ENCODE measurements around the gene B4GALT2. TPM values are rescaled to one million over a fixed set of nuclear protein-coding genes. Genes with fewer than 3 reads are reported as not detected.

Gene B4GALT2
- total and polyA plus RNA-seq, 10 of the 15 experiments (the other 5 are each of a cell fraction or from before 2014, with no cell fraction given), result 0.98 to 61.0 (median 23.4) TPM

DNA sequence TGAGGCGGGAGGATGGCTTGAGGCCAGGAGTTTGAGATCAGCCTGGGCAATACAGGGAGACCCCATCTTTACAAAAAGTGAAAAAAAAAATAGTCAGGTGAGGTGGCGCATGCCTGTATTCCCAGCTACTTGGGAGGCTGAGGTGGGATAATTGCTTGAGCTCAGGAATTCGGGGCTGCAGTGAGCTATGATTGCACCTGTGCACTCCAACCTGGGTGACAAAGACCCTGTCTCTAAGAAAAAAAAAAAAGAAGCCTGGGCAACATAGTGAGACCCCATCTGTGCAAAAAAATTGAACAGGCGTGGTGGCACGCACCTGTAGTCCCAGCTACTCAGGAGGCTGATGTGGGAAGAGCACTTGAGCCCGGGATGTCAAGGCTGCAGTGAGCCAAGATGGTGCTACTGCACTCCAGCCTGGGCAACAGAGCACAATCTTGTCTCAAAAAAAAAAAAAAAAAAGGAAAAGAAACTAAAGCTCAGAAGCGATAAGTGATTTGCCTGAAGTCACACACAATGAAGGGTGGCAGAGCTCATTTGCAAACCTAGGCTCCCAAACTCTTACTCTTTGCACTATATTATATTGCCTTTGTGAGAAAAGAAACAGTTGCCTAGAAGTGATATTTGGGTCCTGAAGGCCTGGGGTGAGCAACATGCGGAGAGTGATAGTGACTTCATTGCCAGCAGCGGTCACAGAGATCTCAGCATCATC lies 14.3 kb downstream of the B4GALT2 start:
- no TSS peak for BruUV-seq (replicated peaks)
- FAIRE-seq (peak; percentile 38), DNase-seq (ENCODE audit: low read depth, low spot score) (no peak), ATAC-seq (no peak)
- Histone ChIP-seq H3K4me2 (ENCODE audit: control insufficient read depth, insufficient read depth) (no peak overlapping the region), H3K9me3 (replicated peaks; ENCODE audit: control insufficient read depth, insufficient read depth, low read length) (no peaks in the 10 kb centered on the region), H3K4me3 (no peak overlapping the region), H3K27me3 (replicated peaks in 1 of 2; ENCODE audit: control insufficient read depth in 2 of 2, insufficient read depth in 2 of 2, low read length in 1 of 2) (no peaks in the 10 kb centered on the region), H3K9ac (ENCODE audit: control insufficient read depth, insufficient read depth, low read length) (no peak overlapping the region), H3K27ac (ENCODE audit: control insufficient read depth, insufficient read depth) (no peak overlapping the region), H3K4me1 (ENCODE audit: control insufficient read depth, insufficient read depth, low read length) (peaks cover 17% of the 10 kb centered on the region), H4K20me1 (ENCODE audit: control insufficient read depth, insufficient read depth) (no peaks in the 10 kb centered on the region), H3K36me3 (ENCODE audit: control insufficient read depth in 2 of 2, insufficient read depth in 2 of 2, low read length in 1 of 2) (no peaks in the 10 kb centered on the region), H2AFZ (ENCODE audit: control insufficient read depth, low read depth, low read length) (no peak overlapping the region), H3K79me2 (ENCODE audit: control insufficient read depth, insufficient read depth, low read length) (no peaks in the 10 kb centered on the region)
- TF ChIP-seq RELA (IDR thresholded peaks at IDR 0.05; ENCODE audit: borderline replicate concordance, partially characterized antibody) (no peak), LARP7 (IDR thresholded peaks at IDR 0.05) (no peak), ZBED1 (IDR thresholded peaks at IDR 0.05; ENCODE audit: borderline replicate concordance) (no peak)
- 52% methylated on average over 9 of the region's 9 CpGs for WGBS (ENCODE audit: insufficient coverage, insufficient replicate concordance, low lambda C conversion rate, missing lambda C conversion rate)
- in situ Hi-C loops (cut with MboI) (no loop called here), intact Hi-C loops (cut with micrococcal nuclease; ENCODE audit: unreplicated experiment) (loop anchor here (5.0 kb wide), 1 partner anchor 39 kb away; the partner anchor contains the start of gene SLC6A9)
- RAD21 ChIA-PET (ENCODE audit: unreplicated experiment), result interaction anchor here (0.6 to 1.8 kb wide), 4 partner anchors 42 to 230 kb away, joined by 3 to 7 read pairs (median 4); no protein-coding TSS in a partner anchor
- SMC1A ChIA-PET (ENCODE audit: uncharacterized antibody, unreplicated experiment), result interaction anchor here (0.6 to 2.4 kb wide), 10 partner anchors 12 to 951 kb away, joined by 3 to 8 read pairs (median 4); partner anchors contain the start of genes IPO13 and KDM4A
- POLR2A ChIA-PET, result interaction anchor here (0.5 to 1.6 kb wide), 7 partner anchors 13 to 820 kb away, joined by 3 to 5 read pairs (median 3); no protein-coding TSS in a partner anchor
- CTCF ChIA-PET, result interaction anchor here (0.6 to 4.6 kb wide), 11 partner anchors 9 to 230 kb away, joined by 3 to 25 read pairs (median 5); partner anchors contain the start of genes ATP6V0B and IPO13

DNA sequence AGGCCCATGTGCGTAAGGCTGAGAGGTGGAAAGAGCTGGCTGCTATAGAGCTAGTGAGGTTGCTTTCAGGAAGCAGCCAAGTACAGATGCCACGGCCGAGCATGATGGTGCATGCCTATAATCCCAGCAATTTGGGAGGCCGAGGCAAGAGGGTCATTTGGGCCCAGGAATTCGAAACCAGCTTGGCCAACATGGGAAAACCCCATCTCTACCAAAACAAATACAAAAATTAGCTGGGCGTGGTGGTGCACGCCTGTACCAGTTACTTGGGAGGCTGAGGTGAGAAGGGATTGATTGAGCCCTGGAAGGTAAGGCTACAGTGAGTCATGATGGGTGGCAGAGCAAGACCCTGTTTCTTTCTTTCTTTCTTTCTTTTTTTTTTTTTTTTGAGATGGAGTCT lies 15.1 kb downstream of the B4GALT2 start:
- ChIA-PET POLR2A (interaction anchor here (0.5 to 1.0 kb wide), 5 partner anchors 14 to 627 kb away, joined by 3 to 5 read pairs (median 3); no protein-coding TSS in a partner anchor), RAD21 (ENCODE audit: unreplicated experiment) (interaction anchor here (0.6 to 1.8 kb wide), 4 partner anchors 41 to 94 kb away, joined by 3 to 5 read pairs (median 3); no protein-coding TSS in a partner anchor), SMC1A (ENCODE audit: uncharacterized antibody, unreplicated experiment) (interaction anchor here (0.6 to 2.4 kb wide), 5 partner anchors 11 to 952 kb away, joined by 3 to 8 read pairs (median 4); no protein-coding TSS in a partner anchor), CTCF (interaction anchor here (0.7 to 4.6 kb wide), 9 partner anchors 9 to 230 kb away, joined by 3 to 25 read pairs (median 4); no protein-coding TSS in a partner anchor)
- no peaks in the 10 kb centered on the region for H3K79me2 ChIP-seq (ENCODE audit: control insufficient read depth, insufficient read depth, low read length)
- intact Hi-C loops (cut with micrococcal nuclease; ENCODE audit: unreplicated experiment) (loop anchor here (5.0 kb wide), 1 partner anchor 38 kb away; the partner anchor contains the start of gene SLC6A9), in situ Hi-C loops (cut with MboI) (no loop called here)
- peaks cover 17% of the 10 kb centered on the region for H3K4me1 ChIP-seq (ENCODE audit: control insufficient read depth, insufficient read depth, low read length)
- FAIRE-seq, result no peak
- H3K9me3 ChIP-seq (replicated peaks; ENCODE audit: control insufficient read depth, insufficient read depth, low read length), result no peaks in the 10 kb centered on the region
- no peak overlapping the region for H2AFZ ChIP-seq (ENCODE audit: control insufficient read depth, low read depth, low read length)
- H3K9ac ChIP-seq (ENCODE audit: control insufficient read depth, insufficient read depth, low read length), result no peak overlapping the region
- H3K4me3 ChIP-seq, result no peak overlapping the region
- ATAC-seq, result no peak
- no peaks in the 10 kb centered on the region for H3K27me3 ChIP-seq (replicated peaks in 1 of 2; ENCODE audit: control insufficient read depth in 2 of 2, insufficient read depth in 2 of 2, low read length in 1 of 2)
- 60% methylated on average over 7 of the region's 7 CpGs for WGBS (ENCODE audit: insufficient coverage, insufficient replicate concordance, low lambda C conversion rate, missing lambda C conversion rate)
- no peak overlapping the region for H3K27ac ChIP-seq (ENCODE audit: control insufficient read depth, insufficient read depth)
- no peak for DNase-seq (ENCODE audit: low read depth, low spot score)
- H3K36me3 ChIP-seq (ENCODE audit: control insufficient read depth in 2 of 2, insufficient read depth in 2 of 2, low read length in 1 of 2), result no peaks in the 10 kb centered on the region
- no TSS peak for BruUV-seq (replicated peaks)
- H3K4me2 ChIP-seq (ENCODE audit: control insufficient read depth, insufficient read depth), result no peak overlapping the region
- H4K20me1 ChIP-seq (ENCODE audit: control insufficient read depth, insufficient read depth), result no peaks in the 10 kb centered on the region
- TF ChIP-seq, protein P1, sequence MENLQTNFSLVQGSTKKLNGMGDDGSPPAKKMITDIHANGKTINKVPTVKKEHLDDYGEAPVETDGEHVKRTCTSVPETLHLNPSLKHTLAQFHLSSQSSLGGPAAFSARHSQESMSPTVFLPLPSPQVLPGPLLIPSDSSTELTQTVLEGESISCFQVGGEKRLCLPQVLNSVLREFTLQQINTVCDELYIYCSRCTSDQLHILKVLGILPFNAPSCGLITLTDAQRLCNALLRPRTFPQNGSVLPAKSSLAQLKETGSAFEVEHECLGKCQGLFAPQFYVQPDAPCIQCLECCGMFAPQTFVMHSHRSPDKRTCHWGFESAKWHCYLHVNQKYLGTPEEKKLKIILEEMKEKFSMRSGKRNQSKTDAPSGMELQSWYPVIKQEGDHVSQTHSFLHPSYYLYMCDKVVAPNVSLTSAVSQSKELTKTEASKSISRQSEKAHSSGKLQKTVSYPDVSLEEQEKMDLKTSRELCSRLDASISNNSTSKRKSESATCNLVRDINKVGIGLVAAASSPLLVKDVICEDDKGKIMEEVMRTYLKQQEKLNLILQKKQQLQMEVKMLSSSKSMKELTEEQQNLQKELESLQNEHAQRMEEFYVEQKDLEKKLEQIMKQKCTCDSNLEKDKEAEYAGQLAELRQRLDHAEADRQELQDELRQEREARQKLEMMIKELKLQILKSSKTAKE (IDR thresholded peaks at IDR 0.05; ENCODE audit: low read depth, poor library complexity, severe bottlenecking), result no peak
- TF ChIP-seq RCOR1 (conservative IDR thresholded peaks at IDR 0.05; ENCODE audit: low read depth, low read length) (no peak), IKZF2 (IDR thresholded peaks at IDR 0.05) (no peak), NFXL1 (IDR thresholded peaks at IDR 0.05; ENCODE audit: borderline replicate concordance) (no peak), SIX5 (IDR thresholded peaks at IDR 0.05; ENCODE audit: low read depth, low read length, severe bottlenecking) (no peak), CEBPB (IDR thresholded peaks at IDR 0.05; ENCODE audit: borderline replicate concordance in 1 of 2, low read depth in 2 of 2, low read length in 2 of 2) (no peak), EED (IDR thresholded peaks at IDR 0.05; ENCODE audit: low read depth) (no peak), RAD51 (IDR thresholded peaks at IDR 0.05) (no peak)
- TF ChIP-seq, protein P2, sequence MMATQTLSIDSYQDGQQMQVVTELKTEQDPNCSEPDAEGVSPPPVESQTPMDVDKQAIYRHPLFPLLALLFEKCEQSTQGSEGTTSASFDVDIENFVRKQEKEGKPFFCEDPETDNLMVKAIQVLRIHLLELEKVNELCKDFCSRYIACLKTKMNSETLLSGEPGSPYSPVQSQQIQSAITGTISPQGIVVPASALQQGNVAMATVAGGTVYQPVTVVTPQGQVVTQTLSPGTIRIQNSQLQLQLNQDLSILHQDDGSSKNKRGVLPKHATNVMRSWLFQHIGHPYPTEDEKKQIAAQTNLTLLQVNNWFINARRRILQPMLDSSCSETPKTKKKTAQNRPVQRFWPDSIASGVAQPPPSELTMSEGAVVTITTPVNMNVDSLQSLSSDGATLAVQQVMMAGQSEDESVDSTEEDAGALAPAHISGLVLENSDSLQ (IDR thresholded peaks at IDR 0.05), result no peak

All from GM12878 (cell line).